Breast epithelium (tissue), 3 donors: ENCODE data around the gene C1orf50.

Experiments
- POLR2A ChIP-seq: fragments of 450-650 bp; IDR thresholded peaks from one replicate; pipeline ENCODE4 v1.6.1; 2016; ENCODE audit warnings: antibody characterized with exemption, mild to moderate bottlenecking, moderate library complexity
- POLR2AphosphoS5 ChIP-seq, 3 donors: sonication (generic); formaldehyde crosslinking; IDR thresholded peaks; one replicate each; pipeline ENCODE4 v1.6.1; 2017; ENCODE audit warnings: antibody characterized with exemption in 3 of 3
- TF ChIP-seq, protein P1 (sequence below), 3 donors: fragments of 450-650 bp; IDR thresholded peaks; one replicate each; pipeline ENCODE4 v1.5.1; 2016 to 2017; ENCODE audit warnings: antibody characterized with exemption in 3 of 3, mild to moderate bottlenecking in 3 of 3, moderate library complexity in 3 of 3

GRCh38 chr1:42736571-42737200 lies 30.4 kb upstream of the C1orf50 start:
- TF ChIP-seq POLR2A (no peak), POLR2AphosphoS5 (IDR thresholded peaks at IDR 0.05) (no peak)
- TF ChIP-seq, protein P1, sequence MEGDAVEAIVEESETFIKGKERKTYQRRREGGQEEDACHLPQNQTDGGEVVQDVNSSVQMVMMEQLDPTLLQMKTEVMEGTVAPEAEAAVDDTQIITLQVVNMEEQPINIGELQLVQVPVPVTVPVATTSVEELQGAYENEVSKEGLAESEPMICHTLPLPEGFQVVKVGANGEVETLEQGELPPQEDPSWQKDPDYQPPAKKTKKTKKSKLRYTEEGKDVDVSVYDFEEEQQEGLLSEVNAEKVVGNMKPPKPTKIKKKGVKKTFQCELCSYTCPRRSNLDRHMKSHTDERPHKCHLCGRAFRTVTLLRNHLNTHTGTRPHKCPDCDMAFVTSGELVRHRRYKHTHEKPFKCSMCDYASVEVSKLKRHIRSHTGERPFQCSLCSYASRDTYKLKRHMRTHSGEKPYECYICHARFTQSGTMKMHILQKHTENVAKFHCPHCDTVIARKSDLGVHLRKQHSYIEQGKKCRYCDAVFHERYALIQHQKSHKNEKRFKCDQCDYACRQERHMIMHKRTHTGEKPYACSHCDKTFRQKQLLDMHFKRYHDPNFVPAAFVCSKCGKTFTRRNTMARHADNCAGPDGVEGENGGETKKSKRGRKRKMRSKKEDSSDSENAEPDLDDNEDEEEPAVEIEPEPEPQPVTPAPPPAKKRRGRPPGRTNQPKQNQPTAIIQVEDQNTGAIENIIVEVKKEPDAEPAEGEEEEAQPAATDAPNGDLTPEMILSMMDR (IDR thresholded peaks at IDR 0.05), result no peak
